D721Med (cell line): ENCODE data around the gene ACYP2.

ENCODE experiments used
- DNase-seq: peaks from one replicate; pipeline ENCODE4 v3.0.0; 2011; ENCODE audit warnings: low spot score; ENCODE audit not compliant: insufficient read length
- FAIRE-seq: peaks from 2 replicates; lab custom pipeline; 2011; peaks lifted over from hg19 to GRCh38; lab: Jason Lieb, UNC
- TF ChIP-seq, protein P1 (sequence below): IDR thresholded peaks from 2 replicates; pipeline ENCODE4 v1.5.1; 2012; ENCODE audit warnings: mild to moderate bottlenecking, control low read depth; ENCODE audit not compliant: insufficient read depth; ENCODE audit errors: missing control alignments

The ACYP2 gene

DNA sequence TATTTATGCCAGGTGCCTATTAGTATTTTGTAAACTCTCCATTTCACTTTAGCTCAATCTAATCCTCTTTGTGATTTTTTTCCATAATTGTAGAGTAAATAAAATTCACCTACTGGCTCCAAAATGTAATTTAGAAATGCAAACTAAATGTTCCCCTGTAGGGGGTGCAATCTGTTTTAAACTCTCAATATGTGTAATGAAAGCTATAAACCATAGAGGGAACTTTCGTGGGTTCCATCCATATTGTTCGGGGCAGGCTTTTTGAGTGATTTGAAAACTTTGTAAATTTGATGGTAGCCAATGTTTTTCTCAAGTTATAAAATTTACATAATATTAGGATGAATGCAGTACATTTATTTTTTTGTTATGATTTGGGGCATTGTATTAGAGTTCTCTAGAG, 91.2 kb downstream of the ACYP2 start:
- TF ChIP-seq, protein P1, sequence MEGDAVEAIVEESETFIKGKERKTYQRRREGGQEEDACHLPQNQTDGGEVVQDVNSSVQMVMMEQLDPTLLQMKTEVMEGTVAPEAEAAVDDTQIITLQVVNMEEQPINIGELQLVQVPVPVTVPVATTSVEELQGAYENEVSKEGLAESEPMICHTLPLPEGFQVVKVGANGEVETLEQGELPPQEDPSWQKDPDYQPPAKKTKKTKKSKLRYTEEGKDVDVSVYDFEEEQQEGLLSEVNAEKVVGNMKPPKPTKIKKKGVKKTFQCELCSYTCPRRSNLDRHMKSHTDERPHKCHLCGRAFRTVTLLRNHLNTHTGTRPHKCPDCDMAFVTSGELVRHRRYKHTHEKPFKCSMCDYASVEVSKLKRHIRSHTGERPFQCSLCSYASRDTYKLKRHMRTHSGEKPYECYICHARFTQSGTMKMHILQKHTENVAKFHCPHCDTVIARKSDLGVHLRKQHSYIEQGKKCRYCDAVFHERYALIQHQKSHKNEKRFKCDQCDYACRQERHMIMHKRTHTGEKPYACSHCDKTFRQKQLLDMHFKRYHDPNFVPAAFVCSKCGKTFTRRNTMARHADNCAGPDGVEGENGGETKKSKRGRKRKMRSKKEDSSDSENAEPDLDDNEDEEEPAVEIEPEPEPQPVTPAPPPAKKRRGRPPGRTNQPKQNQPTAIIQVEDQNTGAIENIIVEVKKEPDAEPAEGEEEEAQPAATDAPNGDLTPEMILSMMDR: peak; percentile 62
- DNase-seq (no peak), FAIRE-seq (no peak)

DNA sequence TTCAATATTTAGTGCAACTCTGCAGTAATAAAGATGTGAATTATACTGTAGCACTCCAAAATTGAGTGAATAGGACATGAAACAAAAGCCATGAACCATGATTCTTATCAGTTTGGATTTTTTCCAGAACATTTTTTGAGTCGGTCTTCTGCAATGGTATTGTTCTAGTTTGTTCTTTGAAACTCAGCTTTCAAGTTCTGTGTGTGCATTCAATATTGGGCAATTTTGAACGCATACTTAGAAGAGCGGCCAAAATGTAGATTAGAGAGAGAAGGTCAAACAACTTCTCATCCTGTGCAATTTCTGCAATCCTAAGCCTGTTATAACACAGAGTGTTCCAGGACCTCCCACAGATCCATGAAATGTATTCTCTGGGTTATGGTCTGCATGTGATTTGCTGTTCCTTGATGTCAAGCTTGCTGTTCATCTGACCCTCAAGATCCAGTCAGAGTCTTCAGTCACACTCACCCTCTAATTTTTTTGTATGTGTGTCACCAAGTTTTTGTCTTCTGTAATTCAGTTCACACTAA, 92.3 kb downstream of the ACYP2 start:
- no peak for FAIRE-seq
- TF ChIP-seq, protein P1: no peak
- DNase-seq: no peak

DNA sequence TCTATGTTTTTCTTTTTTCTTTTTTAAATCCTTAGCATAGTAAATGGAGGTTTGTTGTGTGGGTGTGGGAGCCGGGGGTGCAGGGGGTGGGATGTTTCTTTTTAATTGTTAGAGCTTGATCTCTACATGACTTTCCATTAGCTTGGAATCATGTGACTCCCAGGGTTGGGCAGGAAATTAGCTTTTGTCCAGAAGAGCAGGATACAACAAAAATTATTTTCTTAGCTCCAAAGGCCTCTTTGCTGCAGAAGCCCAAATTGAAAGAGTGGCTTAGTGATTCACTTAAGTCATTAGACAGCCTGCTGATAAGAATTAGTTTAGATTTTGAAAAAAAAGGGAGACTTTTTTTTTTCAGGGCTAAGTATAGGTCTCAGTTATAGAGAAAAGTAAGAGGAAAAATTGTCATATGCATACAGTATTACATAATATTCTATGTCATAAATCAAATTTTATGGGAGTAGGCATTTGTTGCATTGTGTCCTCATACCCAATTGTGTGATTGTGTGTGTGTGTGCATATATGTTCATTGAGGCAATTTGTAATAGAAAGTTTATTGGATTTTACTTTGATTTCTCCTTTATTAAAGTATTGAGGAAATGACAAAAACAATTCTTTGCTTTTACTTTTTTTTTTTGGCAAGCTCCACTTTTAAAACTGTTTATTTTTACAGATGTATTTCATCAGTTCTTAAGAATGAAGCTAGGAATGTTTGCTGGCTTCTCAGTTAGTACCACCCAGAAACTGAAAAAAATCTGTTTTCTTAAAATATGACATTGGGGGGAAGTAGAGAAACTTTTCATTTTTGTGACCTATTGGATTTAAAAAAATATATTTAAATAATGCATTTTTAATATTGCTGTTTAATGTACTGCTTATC, 93.2 kb downstream of the ACYP2 start:
- FAIRE-seq (no peak), DNase-seq (no peak)
- TF ChIP-seq, protein P1: no peak

DNA sequence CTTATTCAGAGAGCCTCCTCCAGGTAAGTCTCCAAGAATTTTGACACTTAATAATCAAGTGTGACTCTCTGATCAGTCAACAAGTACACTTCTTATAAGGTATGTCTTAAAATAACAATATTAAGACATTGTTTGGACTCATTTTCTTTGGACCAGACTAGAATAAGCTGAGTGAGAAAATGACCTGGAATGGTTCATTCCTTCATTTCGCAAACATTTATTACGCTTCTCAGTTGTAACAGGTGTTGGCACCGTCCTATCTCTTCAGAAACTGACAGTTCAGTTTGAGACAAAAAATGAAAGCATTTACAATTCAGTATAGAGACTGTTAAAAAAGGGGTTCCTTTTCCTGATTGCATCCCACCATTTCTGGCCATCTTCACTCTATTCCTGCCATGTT, 94.0 kb downstream of the ACYP2 start:
- TF ChIP-seq, protein P1: no peak
- no peak for DNase-seq
- FAIRE-seq: no peak

DNA sequence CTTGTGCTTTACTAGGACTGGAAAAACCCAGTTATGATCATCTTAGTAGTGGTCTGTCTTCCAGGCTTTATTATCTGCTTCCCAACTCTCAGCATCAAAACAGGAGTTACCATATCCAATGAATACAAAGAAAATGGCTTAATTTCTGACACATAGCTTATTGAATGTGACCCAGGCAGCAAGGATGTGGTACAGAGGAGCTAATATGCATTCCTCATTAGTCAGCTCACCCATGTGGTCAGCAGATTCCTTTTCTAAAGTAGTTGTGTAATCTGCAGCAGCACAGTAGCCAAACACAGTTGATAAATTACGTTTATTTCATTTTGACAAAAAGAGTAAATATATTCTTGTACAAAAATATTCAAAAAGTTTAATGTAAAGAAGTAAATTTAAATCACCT, 97.0 kb downstream of the ACYP2 start:
- TF ChIP-seq, protein P1: no peak
- no peak for FAIRE-seq
- no peak for DNase-seq

DNA sequence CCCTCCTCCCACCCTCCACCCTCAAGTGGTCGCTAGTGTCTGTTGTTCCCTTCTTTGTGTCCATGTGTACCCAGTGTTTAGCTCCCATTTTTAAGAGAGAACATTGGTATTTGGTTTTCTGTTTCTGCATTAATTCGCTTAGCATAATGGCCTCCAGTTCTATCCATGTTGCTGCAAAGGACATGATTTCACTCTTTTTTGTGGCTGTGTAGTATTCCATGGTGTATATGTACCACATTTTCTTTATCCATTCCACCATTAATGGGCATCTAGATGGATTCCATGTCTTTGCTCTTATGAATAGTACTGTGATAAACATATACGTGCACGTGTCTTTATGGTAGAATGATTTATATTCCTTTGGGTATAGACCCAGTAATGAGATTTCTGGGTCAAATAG, 97.7 kb downstream of the ACYP2 start:
- TF ChIP-seq, protein P1: no peak
- no peak for DNase-seq
- no peak for FAIRE-seq

DNA sequence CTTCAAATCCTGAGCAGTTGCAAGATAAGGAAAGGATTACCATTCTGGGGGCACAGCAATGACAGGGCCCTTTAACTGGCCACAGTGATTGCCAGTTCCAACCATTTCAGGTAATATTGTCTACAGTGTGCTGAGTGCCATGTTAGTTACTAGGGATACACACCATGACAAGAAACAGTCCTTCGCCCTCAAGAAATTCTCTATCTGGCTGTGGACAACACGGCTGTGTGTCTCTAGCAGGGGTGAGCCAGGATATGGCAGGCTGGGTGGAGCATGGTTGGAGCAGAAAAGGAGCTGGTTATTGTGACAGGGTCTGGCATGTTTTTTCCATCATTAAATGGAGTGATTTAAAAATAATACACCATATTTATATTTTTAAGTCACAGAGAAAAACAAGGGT, 109.6 kb downstream of the ACYP2 start:
- no peak for DNase-seq
- no peak for FAIRE-seq
- TF ChIP-seq, protein P1: no peak
